ENCODE data around the gene GADD45GIP1.

DNA sequence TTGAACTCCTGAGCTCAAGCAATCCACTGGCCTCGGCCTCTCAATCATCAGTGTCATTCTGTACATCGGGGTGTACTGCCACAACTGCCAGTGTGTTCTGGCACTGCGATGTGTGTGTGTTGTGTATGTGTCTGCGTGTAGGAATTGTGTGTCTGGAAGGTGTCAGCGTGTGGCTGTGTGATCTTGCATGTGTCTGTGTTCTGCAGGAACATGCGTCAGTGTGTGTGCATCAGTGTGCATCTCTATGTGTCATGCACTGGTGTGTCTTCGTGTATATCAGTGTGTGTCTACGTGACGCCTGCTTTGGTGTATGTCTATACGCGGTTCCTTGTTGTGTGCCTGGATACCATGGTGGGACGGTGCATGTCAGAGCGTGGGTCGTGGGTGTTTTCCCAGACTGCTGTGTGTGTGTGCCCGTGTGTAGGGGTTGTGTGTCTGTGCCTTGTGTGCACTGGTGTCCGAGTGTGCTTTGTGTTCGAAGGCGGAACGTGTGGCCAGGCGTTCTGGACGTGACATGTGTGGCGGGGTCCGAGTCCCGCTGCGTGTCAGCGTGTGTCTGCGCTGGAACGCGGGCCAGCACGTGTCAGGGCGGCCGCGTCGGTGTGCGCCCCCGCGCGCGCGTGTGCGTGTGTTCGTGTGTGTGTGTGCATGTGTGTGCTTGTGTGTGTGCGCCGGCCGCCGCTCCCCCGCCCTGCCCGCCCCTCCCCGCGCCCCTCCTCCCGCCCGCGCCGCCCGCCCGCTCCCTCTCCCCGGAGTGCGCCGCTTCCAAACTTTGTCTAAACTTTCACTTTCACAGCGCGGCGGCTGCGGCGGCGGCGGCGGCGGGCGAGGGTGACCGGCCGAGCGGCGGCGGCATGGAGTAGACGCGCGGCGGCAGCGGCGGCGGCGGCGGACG, 37.9 kb upstream of the GADD45GIP1 start, which contains the start of gene NFIX:
- TF ChIP-seq POLR2A (IDR thresholded peaks at IDR 0.05; ENCODE audit: low read depth, low read length) (no peak), POLR2AphosphoS5 (IDR thresholded peaks at IDR 0.05; ENCODE audit: low read depth, low read length) (no peak), PAX5 (IDR thresholded peaks at IDR 0.05; ENCODE audit: insufficient read depth, low read length, severe bottlenecking) (no peak), SPI1 (IDR thresholded peaks at IDR 0.05; ENCODE audit: low read depth, low read length) (no peak), POU2F2 (IDR thresholded peaks at IDR 0.05; ENCODE audit: low read depth, low read length) (no peak), TAF1 (IDR thresholded peaks at IDR 0.05; ENCODE audit: low read depth, low read length) (no peak)

Data from GM12891 (cell line).